HG03378 (cell line): Measurements from ENCODE around the gene RRAGC.
A peak's percentile ranks its signal among the peaks of the same experiment; 100 is the strongest.

Experiments used
- ATAC-seq: cut with Tn5 transposase; IDR thresholded peaks from one replicate; pipeline ENCODE4 v1.9.1; 2021; ENCODE audit warnings: mild to moderate bottlenecking, moderate library complexity; ENCODE audit not compliant: unreplicated experiment

RRAGC gene

GRCh38 chr1:38859561-38860453 lies at the start of gene RRAGC:
Gene RRAGC, minus strand, starts transcription at chr1:38859772. Its CDS starts 126 bp downstream, at chr1:38859646.
- peak; percentile 70 for ATAC-seq

DNA sequence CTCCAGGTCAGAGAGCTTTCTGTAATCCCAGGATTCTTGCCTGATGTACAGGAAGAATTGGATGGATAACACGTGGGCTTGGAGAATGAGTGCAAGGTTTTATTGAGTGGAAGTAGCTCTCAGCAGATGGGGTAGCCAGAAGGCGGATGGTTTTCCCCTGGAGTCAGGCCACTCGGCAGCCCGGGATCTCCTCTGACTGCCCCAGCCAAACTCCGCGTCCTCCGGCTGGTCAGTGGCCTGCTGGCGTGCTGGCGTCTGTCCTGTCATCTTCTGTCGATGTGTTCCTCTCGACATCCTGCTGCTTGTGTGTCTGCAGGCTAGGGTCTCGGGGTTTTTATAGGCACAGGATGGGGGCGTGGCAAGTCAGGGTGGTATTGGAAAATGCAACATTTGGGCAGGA lies 49.2 kb upstream of the RRAGC start:
- no peak for ATAC-seq

- ATAC-seq, result no peak
Observed at GRCh38 chr1:38905985-38906384, 46.4 kb upstream of the RRAGC start.

DNA sequence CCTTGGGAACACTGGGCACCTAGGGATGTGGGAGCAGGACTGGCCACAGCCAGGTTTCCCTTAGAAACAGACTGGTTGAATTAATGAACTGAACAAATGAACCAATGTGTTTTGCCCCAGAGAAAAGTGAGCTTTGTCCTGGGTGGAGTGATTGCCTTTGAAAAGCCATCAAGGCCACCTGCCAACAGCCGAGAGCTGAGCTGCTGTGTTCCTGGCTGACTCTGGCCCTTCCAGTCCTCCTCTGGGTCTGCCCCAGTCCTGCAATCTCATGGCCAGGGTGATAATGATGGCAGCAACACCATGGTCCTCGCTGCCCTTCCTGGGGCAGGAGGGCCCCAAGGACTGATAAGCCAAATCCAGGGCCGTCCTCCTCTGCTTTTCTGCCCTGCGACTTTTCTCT lies 40.0 kb upstream of the RRAGC start:
- ATAC-seq, result no peak

- no peak for ATAC-seq
Observed at GRCh38 chr1:38898653-38899230, 39.2 kb upstream of the RRAGC start.

GRCh38 chr1:38896169-38896568 lies 36.6 kb upstream of the RRAGC start:
- ATAC-seq, result no peak

DNA sequence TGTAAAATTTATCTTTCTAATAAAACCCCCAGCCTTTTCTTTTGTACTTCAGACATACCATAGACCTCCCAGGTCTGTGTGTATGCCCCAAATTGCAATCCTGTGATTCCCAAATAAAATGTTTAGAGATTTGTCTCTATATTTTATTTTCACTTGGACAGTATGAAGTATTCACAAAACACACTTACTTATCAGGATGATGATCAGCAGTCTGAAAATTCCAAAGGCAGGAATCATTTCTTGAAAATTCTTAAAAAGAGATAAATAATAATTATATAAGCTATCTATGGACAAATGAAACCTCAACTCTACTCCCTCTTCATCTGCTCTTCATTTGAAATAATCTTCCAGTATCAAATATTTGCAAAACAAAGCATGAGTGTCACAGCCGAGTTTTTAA lies 33.4 kb upstream of the RRAGC start:
- no peak for ATAC-seq

GRCh38 chr1:38891753-38892152 lies 32.2 kb upstream of the RRAGC start:
- ATAC-seq, result no peak

DNA sequence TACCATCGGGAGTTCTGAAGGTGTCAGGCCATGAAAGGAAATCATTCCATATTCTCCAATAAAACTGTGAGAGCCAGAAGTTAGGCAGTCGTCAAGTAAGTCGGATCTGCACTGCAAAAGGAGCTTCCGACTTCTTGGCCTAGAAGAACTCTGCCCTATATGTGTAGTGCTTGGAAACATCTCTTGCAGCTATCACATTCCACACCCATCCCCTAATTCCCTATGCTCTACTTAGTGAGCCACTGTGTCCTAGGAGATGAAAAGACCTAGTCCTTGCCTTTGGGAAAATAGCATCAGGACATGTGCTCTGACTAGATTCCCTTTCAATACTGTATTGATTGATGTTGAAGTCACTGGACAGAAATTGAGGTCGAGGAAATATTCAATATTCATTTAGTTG lies 30.0 kb upstream of the RRAGC start:
- ATAC-seq, result no peak

GRCh38 chr1:38888423-38889333 lies 29.1 kb upstream of the RRAGC start:
- ATAC-seq, result no peak

DNA sequence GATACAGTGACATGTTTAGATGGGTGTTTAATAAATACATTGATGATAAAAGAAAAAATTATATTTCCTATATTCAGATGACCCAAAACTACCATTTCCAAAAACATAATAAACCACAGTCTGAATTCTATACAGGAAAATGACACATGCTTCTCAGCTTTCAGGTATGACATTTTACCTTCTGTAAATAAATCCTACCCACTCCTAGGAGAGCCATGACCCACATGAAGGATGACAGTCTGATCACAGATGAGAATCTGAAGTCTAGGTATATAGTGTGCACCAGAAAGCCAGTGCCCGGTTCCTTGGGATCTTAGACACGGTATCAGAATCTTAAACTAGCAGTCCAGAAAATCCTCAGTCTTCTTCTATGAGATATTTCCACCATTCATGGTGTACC lies 25.5 kb upstream of the RRAGC start:
- ATAC-seq, result no peak

- ATAC-seq, result no peak
Observed at GRCh38 chr1:38881487-38881886, 21.9 kb upstream of the RRAGC start, which contains the start of gene GJA9. Gene GJA9, minus strand, starts transcription at chr1:38881587. Its CDS starts 5,489 bp downstream, at chr1:38876098.

DNA sequence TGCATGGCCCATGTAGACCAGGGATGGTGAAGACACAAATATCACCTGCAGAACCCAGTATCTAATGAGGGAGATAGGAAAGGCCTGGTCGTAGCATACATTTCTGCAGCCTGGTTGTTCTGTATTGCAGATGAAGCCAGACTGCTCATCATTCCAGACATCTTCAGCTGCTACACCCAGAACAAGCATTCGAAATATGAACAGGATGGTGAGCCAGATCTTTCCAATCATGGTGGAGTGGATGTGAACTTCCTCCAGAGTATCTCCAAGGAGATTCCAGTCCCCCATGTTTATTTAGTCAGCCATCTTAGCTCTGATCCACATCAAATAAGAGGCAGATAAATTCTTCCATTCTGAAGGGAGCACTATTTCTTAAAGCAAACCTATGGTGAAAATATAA lies 16.2 kb upstream of the RRAGC start:
- ATAC-seq, result no peak

DNA sequence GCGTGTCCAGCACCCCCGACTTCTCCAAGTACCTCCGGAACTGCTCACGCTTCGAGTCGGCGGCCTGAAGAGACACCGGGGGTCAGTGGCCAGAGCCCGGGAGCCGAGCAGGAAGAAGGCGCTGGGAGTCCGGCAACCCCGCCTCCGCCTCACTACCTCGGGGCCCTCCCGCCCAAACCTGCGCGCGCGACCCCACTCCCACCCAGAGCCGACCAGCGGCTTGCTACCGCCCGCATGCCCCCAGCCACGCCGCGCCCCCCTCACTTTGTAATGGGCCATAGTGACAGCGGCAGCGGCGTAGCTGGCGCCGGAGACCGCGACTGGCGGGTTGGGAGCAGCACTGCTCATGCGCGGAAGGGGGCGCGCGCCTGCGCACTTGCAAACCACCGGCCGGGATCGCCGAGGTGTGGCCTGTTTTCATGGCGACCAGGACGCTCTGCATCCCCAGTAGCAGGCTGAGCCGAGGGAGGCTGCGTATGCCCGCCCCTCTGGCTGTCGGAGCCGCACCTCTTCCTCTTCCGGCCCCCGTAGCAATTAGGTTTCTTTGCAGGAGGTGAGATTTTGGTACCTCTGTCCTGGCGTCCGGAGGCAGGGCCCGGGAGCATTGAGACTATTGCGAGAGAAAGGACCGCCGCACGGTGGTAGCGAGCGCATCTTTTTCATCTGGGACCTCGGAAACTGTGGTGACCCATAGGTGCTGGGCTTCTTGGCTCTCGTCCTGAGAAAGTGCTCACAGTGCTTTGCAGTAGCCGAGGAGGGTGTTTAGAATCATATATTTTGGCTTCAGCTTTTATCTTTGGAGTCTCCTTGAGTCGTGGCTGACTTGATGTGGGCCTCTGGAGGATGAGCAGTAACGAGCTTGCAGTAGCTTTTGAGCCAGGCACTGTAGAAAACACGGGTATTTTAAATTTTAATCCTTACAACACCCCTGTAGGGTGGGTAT lies 13.7 kb upstream of the RRAGC start, which contains the start of gene MYCBP:
Gene MYCBP, minus strand, starts transcription at position 322 of the 943 bp plus-strand sequence. Its CDS starts 43 bp downstream, at position 279.
- peak; percentile 91 for ATAC-seq

DNA sequence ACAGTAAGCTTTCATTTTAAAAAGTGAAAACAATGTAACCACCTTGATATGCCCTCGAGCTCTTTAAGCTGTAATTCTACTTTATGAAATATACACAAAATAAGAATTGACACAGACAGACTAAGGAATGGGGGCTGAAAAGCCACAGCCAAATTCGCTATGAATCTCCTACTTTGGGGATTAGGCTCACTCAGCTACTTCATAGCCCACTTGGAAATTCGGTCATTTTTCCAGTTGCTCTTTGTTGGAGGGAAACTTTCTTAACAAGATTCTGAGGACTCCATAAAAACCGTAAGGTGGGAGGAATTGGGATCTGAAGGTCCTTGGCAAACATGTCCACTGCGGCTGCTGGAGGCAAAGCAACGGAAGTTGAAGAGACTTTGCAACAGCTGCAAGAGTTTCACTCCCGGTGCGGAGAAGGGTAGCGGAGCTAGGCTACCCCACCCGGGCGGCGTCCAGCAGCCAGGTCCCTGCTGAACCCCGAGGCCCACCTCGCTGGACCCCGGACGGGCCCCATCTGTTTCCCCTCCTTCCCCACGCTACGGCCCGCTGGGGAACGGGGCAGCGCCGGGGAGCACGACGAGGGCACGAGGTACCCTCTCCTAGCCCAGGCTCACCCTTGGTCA lies 12.9 kb upstream of the RRAGC start:
- peak; percentile 18 for ATAC-seq

- no peak for ATAC-seq
Observed at GRCh38 chr1:38870996-38871395, 11.4 kb upstream of the RRAGC start.

DNA sequence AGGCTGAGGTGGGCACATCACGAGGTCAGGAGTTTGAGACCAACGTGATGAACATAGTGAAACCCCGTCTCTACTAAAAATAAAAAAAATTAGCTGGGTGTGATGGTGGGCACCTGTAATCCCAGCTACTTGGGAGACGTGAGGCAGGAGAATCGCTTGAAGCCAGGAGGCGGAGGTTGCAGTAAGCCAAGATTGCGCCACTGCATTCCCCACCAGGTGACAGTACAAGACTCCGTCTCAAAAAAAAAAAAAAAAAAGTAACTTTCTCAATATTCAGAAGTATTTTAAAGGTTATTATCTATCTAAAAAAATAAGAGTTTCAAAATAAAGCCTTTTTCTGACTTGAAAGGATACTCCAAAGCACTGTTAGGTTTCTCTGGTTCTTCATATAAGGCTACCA lies 7.6 kb upstream of the RRAGC start:
- no peak for ATAC-seq

DNA sequence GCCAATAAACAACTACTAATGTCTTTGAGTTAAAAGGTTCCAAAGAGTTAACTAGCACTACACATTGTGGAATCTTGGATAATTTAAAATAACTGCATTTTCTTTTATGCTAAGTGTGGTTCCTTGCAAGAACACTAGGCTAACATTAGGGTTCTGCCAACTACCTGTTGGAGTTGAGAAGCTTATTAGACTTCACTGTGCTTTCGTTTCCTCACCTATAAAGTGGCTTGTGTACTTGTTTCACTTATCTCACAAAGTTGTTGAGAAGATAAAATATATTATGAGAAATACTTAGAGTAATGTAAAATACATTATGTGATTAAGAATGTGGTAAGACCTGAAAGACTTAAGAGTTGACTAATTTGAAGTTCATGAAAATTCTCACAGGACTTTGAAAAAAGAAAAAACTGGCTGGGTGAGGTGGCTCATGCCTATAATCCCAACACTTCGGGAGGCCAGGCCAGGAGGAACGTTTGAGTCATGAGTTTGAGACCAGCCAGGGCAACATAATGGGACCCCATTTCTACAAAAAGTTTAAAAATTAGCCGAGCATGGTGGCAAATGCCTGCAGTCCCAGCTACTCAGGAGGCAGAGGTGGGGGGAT lies 5.6 kb upstream of the RRAGC start:
- no peak for ATAC-seq

GRCh38 chr1:38860454-38860795 lies 853 bp upstream of the RRAGC start:
- no peak for ATAC-seq
